Spleen (tissue), 7 donors: ENCODE measurements around the gene TSPO2.

Experiments
- CTCF ChIP-seq, 11 experiments: fragments of 200-600 bp in 7 of 11; fragments of 450-650 bp in 4 of 11; sonication (generic) in 4 of 11; IDR thresholded peaks in 8 of 11; conservative IDR thresholded peaks in 3 of 11; 1 replicate in 7 of 11; 2 replicates in 4 of 11; pipeline versions ENCODE4 v1.4.0 to v1.8.0; 2016 to 2021; ENCODE audit warnings: antibody characterized with exemption in 11 of 11, inconsistent platforms in 4 of 11, mild to moderate bottlenecking in 1 of 11
- POLR2A ChIP-seq, 3 donors: fragments of 450-650 bp; IDR thresholded peaks; one replicate each; pipeline ENCODE4 v1.5.1; 2017; ENCODE audit warnings: antibody characterized with exemption in 3 of 3, mild to moderate bottlenecking in 1 of 3
- donor health status: DM: no; HTN: no; CAD: no; lungs with moderate emphysema.
- donor health status: DM: no; HTN: no; CAD: no.
- donor health status: DM: no; HTN: no; CAD: no.

DNA sequence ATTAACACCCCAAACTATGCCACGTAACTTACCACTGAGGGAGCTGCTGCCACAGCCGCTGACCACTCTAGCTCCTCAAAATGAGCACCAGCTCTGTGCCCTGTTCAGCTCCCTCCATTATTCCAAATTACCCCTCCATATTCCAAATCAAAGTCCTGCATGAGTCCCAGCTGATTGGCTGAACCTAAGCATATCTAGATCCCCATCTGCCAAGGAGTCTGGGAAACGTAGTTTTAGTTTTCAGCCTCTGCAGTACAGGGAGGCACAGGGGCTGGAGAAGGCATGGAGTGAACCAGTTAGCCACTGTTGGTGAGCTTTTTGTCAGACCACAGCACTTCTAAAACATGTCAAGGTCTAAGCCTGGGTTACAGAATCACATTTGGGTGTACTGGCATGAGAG is 19.2 kb upstream of the TSPO2 start:
- TF ChIP-seq CTCF (IDR thresholded peaks at IDR 0.05 in 8 of 11, conservative IDR thresholded peaks at IDR 0.05 in 3 of 11), result no peak
- no peak for TF ChIP-seq POLR2A (IDR thresholded peaks at IDR 0.05)
